Endodermal cell (in vitro differentiated cells): ENCODE results near the gene HID1. TPM values are rescaled to one million over a fixed set of nuclear protein-coding genes. Genes with fewer than 3 reads are reported as not detected.
"Not testable (repeated sequence)": the region's sequence is repeated elsewhere in the genome, so short reads cannot be mapped to it uniquely, and the experiment has no call there.

Experiments used
- DNase-seq: peaks from one replicate; pipeline ENCODE4 v3.0.0-alpha.2; 2017
- H3K27ac ChIP-seq: 2 replicates; pipeline ENCODE4 v1.5.1; 2013; ENCODE audit warnings: mild to moderate bottlenecking, low read depth, low read length, moderate library complexity
- H3K27me3 ChIP-seq: 2 replicates; pipeline ENCODE4 v1.6.1; 2013; ENCODE audit warnings: mild to moderate bottlenecking, low read length, moderate library complexity; ENCODE audit not compliant: insufficient read depth, control insufficient read depth, poor library complexity, severe bottlenecking
- H3K36me3 ChIP-seq: 2 replicates; pipeline ENCODE4 v1.7.0; 2013; ENCODE audit warnings: mild to moderate bottlenecking, low read length, moderate library complexity; ENCODE audit not compliant: control insufficient read depth, insufficient read depth
- H3K4me1 ChIP-seq: one replicate; pipeline ENCODE4 v1.7.0; 2013; ENCODE audit warnings: low read length; ENCODE audit not compliant: control insufficient read depth, insufficient read depth
- H3K4me3 ChIP-seq: 2 replicates; pipeline ENCODE4 v1.5.1; 2013; ENCODE audit warnings: mild to moderate bottlenecking, low read length, moderate library complexity
- H3K9ac ChIP-seq: 2 replicates; pipeline ENCODE4 v1.6.1; 2013; ENCODE audit warnings: mild to moderate bottlenecking, low read length, moderate library complexity; ENCODE audit not compliant: poor library complexity, severe bottlenecking; ENCODE audit errors: extremely low read depth
- H3K9me3 ChIP-seq: 2 replicates; pipeline ENCODE4 v1.6.1; 2013; ENCODE audit warnings: mild to moderate bottlenecking, low read length, moderate library complexity; ENCODE audit not compliant: control insufficient read depth
- H3K27ac Mint-ChIP-seq: 2 replicates; pipeline ENCODE4 v1.8.0; 2020; ENCODE audit warnings: mixed read lengths
- H3K27me3 Mint-ChIP-seq: 2 replicates; pipeline ENCODE4 v1.8.0; 2021; ENCODE audit warnings: mild to moderate bottlenecking, mixed read lengths; ENCODE audit not compliant: insufficient read depth
- H3K36me3 Mint-ChIP-seq: 2 replicates; pipeline ENCODE4 v1.8.0; 2020; ENCODE audit warnings: low read depth, mixed read lengths
- H3K4me1 Mint-ChIP-seq: 2 replicates; pipeline ENCODE4 v1.8.0; 2020; ENCODE audit warnings: mixed read lengths
- H3K4me3 Mint-ChIP-seq: 2 replicates; pipeline ENCODE4 v1.8.0; 2020; ENCODE audit warnings: mild to moderate bottlenecking, moderate library complexity, mixed read lengths
- H3K9me3 Mint-ChIP-seq: 2 replicates; pipeline ENCODE4 v1.8.0; 2020; ENCODE audit warnings: mild to moderate bottlenecking, mixed read lengths
- WGBS, 2 experiments: methylation state at CpG; one replicate each; pipeline versions ENCODE4 v1.1.5 to v1.1.7; 2013; ENCODE audit warnings: missing lambda C conversion rate in 2 of 2, mixed read lengths in 1 of 2; ENCODE audit not compliant: insufficient coverage in 1 of 2, insufficient read length in 1 of 2; 5-methylcytosine and 5-hydroxymethylcytosine counted together
- total RNA-seq, 2 donors: library from RNA; stranded (reverse); fragmentation: NEBNext Ultra II Directional in 1 of 2; extraction: Animal tissue kit (Norgen Biotek cat#: 25700) in 1 of 2; gene quantifications; 2 replicates in 1 of 2; 3 replicates in 1 of 2; pipeline ENCODE4 v1.2.1, GENCODE V29; 2021
- TF ChIP-seq, protein P1 (sequence below): fragments of 200-600 bp; sonication (generic); conservative IDR thresholded peaks from 2 replicates; pipeline ENCODE4 v1.5.0; 2021; ENCODE audit warnings: antibody characterized with exemption, mild to moderate bottlenecking

Gene HID1
- total RNA-seq, 2 donors from 2014 or later = 7.6 to 11.4 TPM

DNA sequence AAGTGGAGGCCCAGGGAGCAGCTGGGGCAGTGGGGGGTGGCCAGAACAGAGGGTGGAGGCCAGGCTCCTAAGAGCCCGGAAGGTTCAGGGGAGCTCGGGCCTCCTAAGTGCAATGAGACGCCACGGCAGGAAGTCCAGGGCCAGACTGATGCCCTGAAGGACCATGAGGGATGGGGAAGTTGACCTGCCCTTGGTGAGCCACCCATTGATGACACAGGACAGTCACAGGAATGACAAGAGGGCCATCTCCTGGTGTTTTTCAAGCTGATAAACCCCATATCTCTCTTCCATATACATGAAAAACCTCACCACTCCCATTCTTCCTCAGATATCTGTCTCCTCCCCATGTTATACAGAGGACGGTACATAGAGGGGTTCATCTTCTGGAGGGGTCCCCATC lies 34.1 kb upstream of the HID1 start:
- WGBS, 2 experiments = 88 to 96% methylated on average over 5 of the region's 5 CpGs
- Histone ChIP-seq H3K9ac (no peak overlapping the region), H3K27me3 (no peaks in the 10 kb centered on the region)

DNA sequence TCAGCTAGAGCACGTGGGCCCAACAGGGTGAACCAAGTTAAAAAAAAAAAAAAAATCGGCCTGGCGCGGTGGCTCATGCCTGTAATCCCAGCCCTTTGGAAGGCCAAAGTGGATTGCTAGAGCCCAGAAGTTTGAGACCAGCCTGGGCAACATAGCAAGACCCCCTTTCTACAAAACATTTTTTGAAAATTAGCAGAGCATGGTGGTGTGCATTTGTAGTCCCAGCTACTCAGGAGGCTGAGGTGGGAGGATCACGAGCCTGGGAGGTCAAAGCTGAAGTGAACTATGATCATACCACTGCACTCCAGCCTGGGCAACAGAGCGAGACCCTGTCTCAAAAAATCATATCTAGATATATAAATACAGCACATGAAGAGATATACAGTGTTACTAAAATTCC lies 33.5 kb upstream of the HID1 start:
- peaks cover 22% of the 10 kb centered on the region for H3K36me3 Mint-ChIP-seq
- not testable (repeated sequence) for H3K27me3 ChIP-seq, H3K27ac Mint-ChIP-seq, H3K4me1 Mint-ChIP-seq, H3K27me3 Mint-ChIP-seq, H3K27ac ChIP-seq, H3K4me3 ChIP-seq, H3K4me1 ChIP-seq, H3K9me3 ChIP-seq, DNase-seq, H3K4me3 Mint-ChIP-seq, H3K9ac ChIP-seq, H3K9me3 Mint-ChIP-seq
- peaks cover 18% of the 10 kb centered on the region for H3K36me3 ChIP-seq
- WGBS, 2 experiments = 80 to 96% methylated on average over 1 to 5 of the region's 6 CpGs

More for the DNA sequence above, 34.1 kb upstream of the HID1 start:
- DNase-seq = no peak
- peaks cover 12% of the 10 kb centered on the region for H3K36me3 ChIP-seq
- Mint-ChIP-seq H3K9me3 (no peaks in the 10 kb centered on the region), H3K36me3 (peaks cover 19% of the 10 kb centered on the region), H3K27me3 (no peaks in the 10 kb centered on the region), H3K4me3 (no peak overlapping the region), H3K27ac (no peak overlapping the region), H3K4me1 (peaks cover 3% of the 10 kb centered on the region)
- H3K27ac ChIP-seq = no peak overlapping the region
- no peaks in the 10 kb centered on the region for H3K4me1 ChIP-seq
- TF ChIP-seq, protein P1, sequence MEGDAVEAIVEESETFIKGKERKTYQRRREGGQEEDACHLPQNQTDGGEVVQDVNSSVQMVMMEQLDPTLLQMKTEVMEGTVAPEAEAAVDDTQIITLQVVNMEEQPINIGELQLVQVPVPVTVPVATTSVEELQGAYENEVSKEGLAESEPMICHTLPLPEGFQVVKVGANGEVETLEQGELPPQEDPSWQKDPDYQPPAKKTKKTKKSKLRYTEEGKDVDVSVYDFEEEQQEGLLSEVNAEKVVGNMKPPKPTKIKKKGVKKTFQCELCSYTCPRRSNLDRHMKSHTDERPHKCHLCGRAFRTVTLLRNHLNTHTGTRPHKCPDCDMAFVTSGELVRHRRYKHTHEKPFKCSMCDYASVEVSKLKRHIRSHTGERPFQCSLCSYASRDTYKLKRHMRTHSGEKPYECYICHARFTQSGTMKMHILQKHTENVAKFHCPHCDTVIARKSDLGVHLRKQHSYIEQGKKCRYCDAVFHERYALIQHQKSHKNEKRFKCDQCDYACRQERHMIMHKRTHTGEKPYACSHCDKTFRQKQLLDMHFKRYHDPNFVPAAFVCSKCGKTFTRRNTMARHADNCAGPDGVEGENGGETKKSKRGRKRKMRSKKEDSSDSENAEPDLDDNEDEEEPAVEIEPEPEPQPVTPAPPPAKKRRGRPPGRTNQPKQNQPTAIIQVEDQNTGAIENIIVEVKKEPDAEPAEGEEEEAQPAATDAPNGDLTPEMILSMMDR = no peak
- H3K4me3 ChIP-seq = no peak overlapping the region
- H3K9me3 ChIP-seq = no peaks in the 10 kb centered on the region

DNA sequence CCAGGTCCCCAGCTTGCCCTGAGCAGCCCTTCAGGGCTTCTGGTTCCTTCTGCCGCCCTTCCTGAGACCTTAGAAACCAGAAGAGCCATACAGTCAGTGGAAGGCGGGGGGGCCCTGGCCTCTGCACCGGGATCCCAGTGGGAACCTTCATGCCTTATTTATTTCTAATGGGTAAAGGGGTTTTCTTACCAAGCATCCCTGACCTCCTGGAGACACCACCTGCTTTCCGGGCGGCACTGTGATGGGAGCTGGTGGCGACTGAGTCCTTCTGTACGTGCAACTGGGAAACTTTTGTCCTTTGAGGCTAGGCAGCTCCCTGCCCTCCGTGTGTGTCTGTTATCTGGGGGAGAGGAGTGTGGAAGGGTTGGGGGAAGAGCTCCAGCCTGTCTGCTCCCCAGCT lies 32.7 kb upstream of the HID1 start:
- Mint-ChIP-seq H3K4me1 (no peaks in the 10 kb centered on the region), H3K27ac (no peak overlapping the region), H3K4me3 (no peak overlapping the region), H3K36me3 (peaks cover 24% of the 10 kb centered on the region), H3K27me3 (no peaks in the 10 kb centered on the region), H3K9me3 (no peaks in the 10 kb centered on the region)
- no peaks in the 10 kb centered on the region for H3K4me1 ChIP-seq
- no peak overlapping the region for H3K9ac ChIP-seq
- H3K4me3 ChIP-seq = no peak overlapping the region
- H3K27ac ChIP-seq = no peak overlapping the region
- 88% methylated on average over 8 of the region's 8 CpGs; no CpG with 5 or more reads in 1 of the 2 experiments for WGBS, 2 experiments
- TF ChIP-seq, protein P1 = no peak
- no peaks in the 10 kb centered on the region for H3K27me3 ChIP-seq
- no peaks in the 10 kb centered on the region for H3K9me3 ChIP-seq
- H3K36me3 ChIP-seq = peaks cover 19% of the 10 kb centered on the region
- DNase-seq = no peak

DNA sequence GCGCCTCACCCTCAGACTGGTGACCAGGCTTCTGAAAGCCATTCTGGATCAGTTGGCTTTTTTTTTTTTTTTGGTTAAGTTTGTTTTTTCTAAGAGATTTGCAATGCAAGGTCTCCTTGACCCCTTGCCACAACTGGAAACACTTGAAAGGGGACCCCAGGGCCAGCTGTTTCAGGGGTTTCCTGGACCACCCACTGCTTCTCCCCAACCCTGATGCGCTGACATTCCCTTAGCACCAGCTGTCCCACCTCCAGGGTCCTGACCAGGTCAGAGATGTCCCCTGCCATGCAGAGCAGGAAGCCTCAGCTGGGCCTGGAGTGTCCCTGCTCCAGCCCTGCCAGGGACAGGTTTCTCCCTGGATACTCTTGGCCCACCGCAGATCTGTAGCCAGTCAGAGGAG lies 31.8 kb upstream of the HID1 start:
- no peaks in the 10 kb centered on the region for H3K4me1 Mint-ChIP-seq
- TF ChIP-seq, protein P1 = no peak
- H3K9ac ChIP-seq = no peak overlapping the region
- no peaks in the 10 kb centered on the region for H3K4me1 ChIP-seq
- peaks cover 24% of the 10 kb centered on the region for H3K36me3 Mint-ChIP-seq
- no peak overlapping the region for H3K4me3 Mint-ChIP-seq
- no peaks in the 10 kb centered on the region for H3K9me3 ChIP-seq
- H3K27me3 Mint-ChIP-seq = no peaks in the 10 kb centered on the region
- no peak for DNase-seq
- WGBS, 2 experiments = 93 to 100% methylated on average over 1 to 3 of the region's 3 CpGs
- no peak overlapping the region for H3K4me3 ChIP-seq
- H3K27ac Mint-ChIP-seq = no peak overlapping the region
- H3K9me3 Mint-ChIP-seq = no peaks in the 10 kb centered on the region
- H3K27me3 ChIP-seq = no peaks in the 10 kb centered on the region
- H3K36me3 ChIP-seq = peaks cover 19% of the 10 kb centered on the region
- H3K27ac ChIP-seq = no peak overlapping the region
